ENCODE data around the gene SRPK3. TPM values are rescaled to one million over a fixed set of nuclear protein-coding genes. Genes with fewer than 3 reads are reported as not detected.

Gene SRPK3
- total RNA-seq, 1 donor from 2014 or later: 52.8 TPM

- intact Hi-C loops (cut with micrococcal nuclease): no loop called here
- no peak overlapping the region for H3K4me3 ChIP-seq
- H3K36me3 ChIP-seq: no peaks in the 10 kb centered on the region
- TF ChIP-seq, protein P1, sequence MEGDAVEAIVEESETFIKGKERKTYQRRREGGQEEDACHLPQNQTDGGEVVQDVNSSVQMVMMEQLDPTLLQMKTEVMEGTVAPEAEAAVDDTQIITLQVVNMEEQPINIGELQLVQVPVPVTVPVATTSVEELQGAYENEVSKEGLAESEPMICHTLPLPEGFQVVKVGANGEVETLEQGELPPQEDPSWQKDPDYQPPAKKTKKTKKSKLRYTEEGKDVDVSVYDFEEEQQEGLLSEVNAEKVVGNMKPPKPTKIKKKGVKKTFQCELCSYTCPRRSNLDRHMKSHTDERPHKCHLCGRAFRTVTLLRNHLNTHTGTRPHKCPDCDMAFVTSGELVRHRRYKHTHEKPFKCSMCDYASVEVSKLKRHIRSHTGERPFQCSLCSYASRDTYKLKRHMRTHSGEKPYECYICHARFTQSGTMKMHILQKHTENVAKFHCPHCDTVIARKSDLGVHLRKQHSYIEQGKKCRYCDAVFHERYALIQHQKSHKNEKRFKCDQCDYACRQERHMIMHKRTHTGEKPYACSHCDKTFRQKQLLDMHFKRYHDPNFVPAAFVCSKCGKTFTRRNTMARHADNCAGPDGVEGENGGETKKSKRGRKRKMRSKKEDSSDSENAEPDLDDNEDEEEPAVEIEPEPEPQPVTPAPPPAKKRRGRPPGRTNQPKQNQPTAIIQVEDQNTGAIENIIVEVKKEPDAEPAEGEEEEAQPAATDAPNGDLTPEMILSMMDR (IDR thresholded peaks at IDR 0.05; ENCODE audit: borderline replicate concordance): no peak
- no peak for DNase-seq
- H3K27ac ChIP-seq (replicated peaks): no peak overlapping the region
- H3K4me1 ChIP-seq: peaks cover 22% of the 10 kb centered on the region
- H3K9me3 ChIP-seq (replicated peaks): no peaks in the 10 kb centered on the region
- no peaks in the 10 kb centered on the region for H3K27me3 ChIP-seq (ENCODE audit: low read depth)
Measured at GRCh38 chrX:153768311-153769157, 12.3 kb upstream of the SRPK3 start.

DNA sequence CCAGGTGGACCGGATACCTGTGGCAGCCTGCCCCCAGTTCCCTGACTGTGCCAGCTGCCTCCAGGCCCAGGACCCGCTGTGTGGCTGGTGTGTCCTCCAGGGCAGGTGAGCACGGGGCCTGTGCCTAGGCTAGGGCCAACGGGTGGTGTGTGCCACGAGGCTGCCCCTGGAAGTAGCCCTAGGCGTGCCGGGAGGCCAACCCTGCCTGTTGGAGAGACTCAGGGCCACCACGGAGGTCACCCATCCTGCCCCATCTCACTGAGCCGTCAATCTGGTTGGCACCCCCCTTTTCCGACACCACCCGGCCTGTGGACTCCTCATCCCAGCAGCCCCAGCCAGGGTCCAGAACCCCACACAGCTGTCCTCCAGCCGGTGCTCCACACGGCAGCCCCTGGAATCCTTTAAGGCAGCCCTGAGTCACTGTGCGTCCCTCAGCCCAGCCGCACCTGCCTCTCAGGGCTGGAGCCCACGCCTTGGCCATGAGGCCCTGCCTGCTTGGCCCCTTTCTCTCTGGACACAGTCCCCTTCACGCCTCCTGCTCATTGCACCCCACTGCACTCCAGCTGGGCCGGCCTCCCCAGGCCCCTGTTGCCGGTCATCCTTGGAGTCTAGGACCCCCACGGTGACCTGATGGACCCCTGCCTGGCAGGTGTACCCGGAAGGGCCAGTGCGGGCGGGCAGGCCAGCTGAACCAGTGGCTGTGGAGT lies 11.5 kb upstream of the SRPK3 start:
- no peak for DNase-seq

GRCh38 chrX:153769865-153770600 lies 10.8 kb upstream of the SRPK3 start:
- Histone ChIP-seq H3K27me3 (ENCODE audit: low read depth) (no peaks in the 10 kb centered on the region), H3K4me3 (no peak overlapping the region), H3K36me3 (no peaks in the 10 kb centered on the region), H3K9me3 (replicated peaks) (no peaks in the 10 kb centered on the region), H3K4me1 (peaks cover 12% of the 10 kb centered on the region), H3K27ac (replicated peaks) (no peak overlapping the region)
- TF ChIP-seq, protein P1 (IDR thresholded peaks at IDR 0.05; ENCODE audit: borderline replicate concordance): no peak
- intact Hi-C loops (cut with micrococcal nuclease): no loop called here
- DNase-seq: no peak

More for the DNA sequence above, 11.5 kb upstream of the SRPK3 start:
- TF ChIP-seq, protein P1 (IDR thresholded peaks at IDR 0.05; ENCODE audit: borderline replicate concordance): no peak
- Histone ChIP-seq H3K36me3 (no peaks in the 10 kb centered on the region), H3K4me3 (no peak overlapping the region), H3K27me3 (ENCODE audit: low read depth) (no peaks in the 10 kb centered on the region), H3K9me3 (replicated peaks) (no peaks in the 10 kb centered on the region), H3K4me1 (peaks cover 19% of the 10 kb centered on the region), H3K27ac (replicated peaks) (no peak overlapping the region)
- intact Hi-C loops (cut with micrococcal nuclease): no loop called here

DNA sequence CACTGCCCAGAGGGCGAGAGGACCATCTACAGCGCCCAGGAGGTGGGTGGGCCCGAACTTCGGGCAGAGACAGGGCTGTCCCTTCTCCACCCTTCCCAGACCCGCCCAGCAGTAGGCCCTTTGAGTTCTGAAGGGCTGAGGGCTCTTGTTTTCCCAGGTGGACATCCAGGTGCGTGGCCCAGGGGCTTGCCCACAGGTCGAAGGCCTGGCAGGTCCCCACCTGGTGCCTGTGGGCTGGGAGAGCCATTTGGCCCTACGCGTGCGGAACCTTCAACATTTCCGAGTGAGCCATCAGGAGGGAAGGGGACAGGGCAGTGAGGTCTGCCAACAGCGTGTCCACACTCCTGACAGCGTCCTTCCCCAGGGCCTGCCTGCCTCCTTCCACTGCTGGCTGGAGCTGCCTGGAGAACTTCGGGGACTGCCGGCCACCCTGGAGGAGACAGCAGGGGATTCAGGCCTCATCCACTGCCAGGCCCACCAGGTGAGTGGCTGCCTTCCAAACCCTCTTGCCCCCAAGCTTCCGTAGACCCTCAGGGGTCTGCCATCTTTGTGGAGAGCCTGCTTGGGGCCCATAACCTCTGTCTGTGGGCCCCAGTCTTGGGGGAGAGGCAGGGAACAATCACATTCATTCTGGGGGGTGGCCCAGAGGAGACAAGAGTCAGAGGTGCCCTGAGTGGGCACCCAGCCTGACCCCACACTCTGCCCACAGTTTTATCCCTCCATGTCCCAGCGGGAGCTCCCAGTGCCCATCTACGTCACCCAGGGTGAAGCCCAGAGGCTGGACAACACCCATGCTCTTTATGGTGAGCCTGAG lies 10.0 kb upstream of the SRPK3 start:
- H3K4me3 ChIP-seq: no peak overlapping the region

More for the DNA sequence above, 10.0 kb upstream of the SRPK3 start:
- Histone ChIP-seq H3K36me3 (no peaks in the 10 kb centered on the region), H3K27me3 (ENCODE audit: low read depth) (no peaks in the 10 kb centered on the region), H3K4me1 (peaks cover 4% of the 10 kb centered on the region), H3K27ac (replicated peaks) (no peak overlapping the region), H3K9me3 (replicated peaks) (no peaks in the 10 kb centered on the region)
- intact Hi-C loops (cut with micrococcal nuclease): no loop called here
- TF ChIP-seq, protein P1 (IDR thresholded peaks at IDR 0.05; ENCODE audit: borderline replicate concordance): no peak
- no peak for DNase-seq

Data from left ventricle myocardium inferior (tissue), 1 donor.